Karpas-422 (cell line): ENCODE data around the gene ADAMTSL2. TPM values are rescaled to one million over a fixed set of nuclear protein-coding genes. Genes with fewer than 3 reads are reported as not detected.

Experiments used
- DNase-seq: peaks from one replicate; pipeline ENCODE4 v3.0.0-alpha.2; 2015
- H2AFZ ChIP-seq: fragments of 200-600 bp; sonication (generic); 2 replicates; pipeline ENCODE4 v1.6.1; 2014; ENCODE audit warnings: antibody characterized with exemption, low read length, mixed read lengths
- H3K27ac ChIP-seq: fragments of 200-600 bp; sonication (generic); 2 replicates; pipeline ENCODE4 v1.5.1; 2014; ENCODE audit warnings: mild to moderate bottlenecking, low read length, moderate library complexity
- H3K27me3 ChIP-seq: fragments of 200-600 bp; sonication (generic); 2 replicates; pipeline ENCODE4 v1.6.1; 2014; ENCODE audit warnings: low read length, mixed read lengths
- H3K36me3 ChIP-seq: fragments of 200-600 bp; sonication (generic); 2 replicates; pipeline ENCODE4 v1.6.1; 2014; ENCODE audit warnings: low read length, mixed read lengths; ENCODE audit not compliant: insufficient read depth
- H3K4me1 ChIP-seq: fragments of 200-600 bp; sonication (generic); 2 replicates; pipeline ENCODE4 v1.6.1; 2014; ENCODE audit warnings: mild to moderate bottlenecking, low read length, mixed read lengths
- H3K4me2 ChIP-seq: fragments of 200-600 bp; sonication (generic); 2 replicates; pipeline ENCODE4 v1.6.1; 2014; ENCODE audit warnings: low read length, low read depth, mild to moderate bottlenecking; ENCODE audit not compliant: poor library complexity, severe bottlenecking
- H3K4me3 ChIP-seq: fragments of 200-600 bp; sonication (generic); 2 replicates; pipeline ENCODE4 v1.5.1; 2014; ENCODE audit warnings: mild to moderate bottlenecking, antibody characterized with exemption, low read length, mixed read lengths
- H3K79me2 ChIP-seq: fragments of 200-600 bp; sonication (generic); 2 replicates; pipeline ENCODE4 v1.6.1; 2014; ENCODE audit warnings: mild to moderate bottlenecking, low read length, mixed read lengths
- H3K9ac ChIP-seq: fragments of 200-600 bp; sonication (generic); 2 replicates; pipeline ENCODE4 v1.6.0; 2014; ENCODE audit warnings: low read length
- H3K9me2 ChIP-seq: fragments of 200-600 bp; sonication (generic), shearing (Covaris generic); replicated peaks from 2 replicates; pipeline ENCODE4 v1.6.0; 2014; ENCODE audit warnings: mild to moderate bottlenecking, low read length, moderate library complexity; ENCODE audit not compliant: insufficient read depth
- H3K9me3 ChIP-seq: fragments of 300-700, 200-600 bp; sonication (generic); 2 replicates; pipeline ENCODE4 v1.6.1; 2014; ENCODE audit warnings: low read length, mixed read lengths
- H4K20me1 ChIP-seq: fragments of 200-600 bp; sonication (generic); 2 replicates; pipeline ENCODE4 v1.6.1; 2014; ENCODE audit warnings: mild to moderate bottlenecking, antibody characterized with exemption, low read length, low read depth; ENCODE audit not compliant: insufficient read depth
- total RNA-seq: library from RNA; depleted of rRNA; stranded (reverse); fragments of >200 nt; shearing (Covaris generic); gene quantifications from 2 replicates; pipeline ENCODE4 v1.2.3, GENCODE V29; 2014; ENCODE audit warnings: low replicate concordance

ADAMTSL2 gene
- total RNA-seq, 1 experiment from 2014 or later = not detected

GRCh38 chr9:133585481-133586351 is 51.2 kb downstream of the ADAMTSL2 start:
- Histone ChIP-seq H3K4me1 (no peaks in the 10 kb centered on the region), H3K27me3 (no peaks in the 10 kb centered on the region), H3K4me3 (no peak overlapping the region), H3K79me2 (no peaks in the 10 kb centered on the region), H3K4me2 (no peak overlapping the region), H4K20me1 (no peaks in the 10 kb centered on the region), H2AFZ (no peak overlapping the region), H3K27ac (no peak overlapping the region), H3K9me2 (no peaks in the 10 kb centered on the region), H3K36me3 (no peaks in the 10 kb centered on the region), H3K9me3 (peaks cover 7% of the 10 kb centered on the region; the same call in 1 of the 2 replicates), H3K9ac (no peak overlapping the region)
- no peak for DNase-seq

DNA sequence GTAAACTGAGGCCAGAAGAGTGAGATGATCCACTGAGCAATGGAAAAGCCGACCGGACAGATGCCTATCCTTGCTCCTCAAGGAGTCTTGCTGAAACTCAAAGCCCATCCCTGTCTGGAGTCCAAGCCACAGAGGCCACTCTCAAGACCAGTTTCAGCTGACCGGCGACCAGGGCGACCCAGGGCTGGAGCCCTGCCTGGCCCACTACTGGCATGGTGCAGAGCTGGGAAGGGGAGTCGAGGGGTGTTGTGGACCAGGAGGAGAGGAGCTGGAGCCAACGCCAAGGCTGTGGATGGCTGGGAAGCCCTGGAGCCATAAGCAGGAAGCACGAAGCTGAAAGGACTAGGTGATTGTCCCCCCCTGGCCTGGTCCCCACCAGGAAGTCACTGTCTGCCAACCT is 52.5 kb downstream of the ADAMTSL2 start:
- H3K36me3 ChIP-seq = no peaks in the 10 kb centered on the region
- H4K20me1 ChIP-seq = no peaks in the 10 kb centered on the region
- H3K27me3 ChIP-seq = no peaks in the 10 kb centered on the region
- H3K4me3 ChIP-seq = no peak overlapping the region
- H3K9ac ChIP-seq = no peak overlapping the region
- H3K4me2 ChIP-seq = no peak overlapping the region
- no peak overlapping the region for H3K27ac ChIP-seq
- H3K79me2 ChIP-seq = no peaks in the 10 kb centered on the region
- H3K9me3 ChIP-seq = peaks cover 7% of the 10 kb centered on the region; the same call in 1 of the 2 replicates
- no peaks in the 10 kb centered on the region for H3K4me1 ChIP-seq
- H3K9me2 ChIP-seq = no peaks in the 10 kb centered on the region
- H2AFZ ChIP-seq = no peak overlapping the region
- DNase-seq = no peak

DNA sequence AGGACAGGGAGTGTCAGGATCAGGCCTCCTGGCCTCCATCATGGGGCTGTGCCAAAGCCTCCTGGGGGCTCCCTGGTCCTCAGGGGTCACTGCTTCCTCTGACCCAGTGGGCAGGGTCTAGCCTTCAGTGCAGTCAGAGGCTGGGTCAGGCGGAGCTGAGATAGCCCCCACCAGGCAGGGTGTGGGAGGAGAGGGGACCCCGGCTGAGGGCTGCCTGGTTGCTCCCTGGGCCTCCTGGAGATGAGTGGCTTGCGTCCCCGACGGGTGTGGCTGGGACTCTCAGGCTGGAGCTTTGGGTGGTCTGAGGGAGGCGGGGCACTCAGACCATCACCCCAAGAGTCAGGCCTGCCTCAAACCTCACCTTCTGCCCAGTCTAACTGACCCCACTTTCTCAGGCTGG is 53.0 kb downstream of the ADAMTSL2 start:
- Histone ChIP-seq H3K27me3 (no peaks in the 10 kb centered on the region), H2AFZ (no peak overlapping the region), H3K4me3 (no peak overlapping the region), H3K9ac (no peak overlapping the region), H3K9me3 (peaks cover 7% of the 10 kb centered on the region; the same call in 1 of the 2 replicates), H3K4me1 (no peaks in the 10 kb centered on the region), H4K20me1 (no peaks in the 10 kb centered on the region), H3K4me2 (no peak overlapping the region), H3K27ac (no peak overlapping the region), H3K79me2 (no peaks in the 10 kb centered on the region), H3K9me2 (no peaks in the 10 kb centered on the region), H3K36me3 (no peaks in the 10 kb centered on the region)
- DNase-seq = no peak

- H3K27ac ChIP-seq = no peak overlapping the region
- no peaks in the 10 kb centered on the region for H4K20me1 ChIP-seq
- no peak overlapping the region for H3K4me2 ChIP-seq
- no peaks in the 10 kb centered on the region for H3K4me1 ChIP-seq
- H3K9ac ChIP-seq = no peak overlapping the region
- peaks cover 7% of the 10 kb centered on the region; the same call in 1 of the 2 replicates for H3K9me3 ChIP-seq
- H3K27me3 ChIP-seq = no peaks in the 10 kb centered on the region
- H3K9me2 ChIP-seq = no peaks in the 10 kb centered on the region
- peak; percentile 65 for DNase-seq
- no peaks in the 10 kb centered on the region for H3K79me2 ChIP-seq
- no peak overlapping the region for H3K4me3 ChIP-seq
- H2AFZ ChIP-seq = no peak overlapping the region
- H3K36me3 ChIP-seq = no peaks in the 10 kb centered on the region
Observed at GRCh38 chr9:133589454-133590227, 55.1 kb downstream of the ADAMTSL2 start.

GRCh38 chr9:133590231-133590855 is 55.8 kb downstream of the ADAMTSL2 start:
- Histone ChIP-seq H3K4me1 (no peaks in the 10 kb centered on the region), H3K27me3 (no peaks in the 10 kb centered on the region), H2AFZ (no peak overlapping the region), H4K20me1 (no peaks in the 10 kb centered on the region), H3K9me3 (peaks cover 7% of the 10 kb centered on the region; the same call in 1 of the 2 replicates), H3K4me2 (no peak overlapping the region), H3K9me2 (no peaks in the 10 kb centered on the region), H3K79me2 (no peaks in the 10 kb centered on the region), H3K36me3 (no peaks in the 10 kb centered on the region), H3K27ac (no peak overlapping the region), H3K9ac (no peak overlapping the region), H3K4me3 (no peak overlapping the region)
- DNase-seq = no peak

DNA sequence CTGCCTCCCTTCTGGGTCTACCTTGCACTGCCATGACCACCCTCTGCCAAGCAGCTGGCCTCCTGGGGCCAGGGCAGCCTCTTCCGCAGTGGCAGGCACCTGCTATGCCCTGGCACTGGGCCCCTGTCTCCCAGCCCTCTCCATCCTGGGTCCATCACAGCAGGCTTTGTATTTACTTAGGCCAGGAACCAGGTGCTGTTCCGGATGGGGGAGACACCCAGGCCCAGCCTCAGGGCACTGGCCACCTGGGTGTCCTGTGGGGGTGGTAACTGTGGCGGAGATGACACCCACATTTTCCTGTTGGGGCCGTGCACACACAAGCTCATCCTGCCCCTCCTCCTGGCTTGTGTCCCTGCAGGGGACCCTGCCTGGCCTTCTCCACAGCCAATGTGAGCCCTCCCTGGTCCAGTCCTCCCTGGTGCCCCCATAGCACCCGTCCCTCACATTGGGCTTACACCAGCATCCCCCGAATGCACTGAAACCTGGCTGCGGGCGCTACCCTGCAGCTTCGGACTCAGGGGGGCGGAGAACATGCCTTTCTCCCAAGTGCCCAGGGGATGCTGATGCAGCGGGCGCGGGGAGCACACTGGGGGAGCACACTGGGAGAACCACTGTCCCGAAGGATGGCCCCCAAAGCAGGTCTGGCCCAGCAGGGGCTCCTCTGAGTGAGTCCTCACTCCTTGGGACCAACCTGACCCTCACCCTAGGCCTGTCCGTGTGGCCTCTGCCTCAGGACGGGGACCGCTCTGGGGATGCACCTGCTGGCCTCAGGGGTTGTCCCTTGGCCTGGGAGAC is 56.8 kb downstream of the ADAMTSL2 start:
- Histone ChIP-seq H3K9me2 (no peaks in the 10 kb centered on the region), H3K4me3 (no peak overlapping the region), H3K9ac (no peak overlapping the region), H3K27me3 (no peaks in the 10 kb centered on the region), H3K36me3 (no peaks in the 10 kb centered on the region), H3K79me2 (no peaks in the 10 kb centered on the region), H3K4me2 (no peak overlapping the region), H3K4me1 (no peaks in the 10 kb centered on the region), H3K9me3 (peaks cover 7% of the 10 kb centered on the region; the same call in 1 of the 2 replicates), H2AFZ (no peak overlapping the region), H3K27ac (no peak overlapping the region), H4K20me1 (no peaks in the 10 kb centered on the region)
- DNase-seq = no peak

- H3K27ac ChIP-seq = no peak overlapping the region
- no peaks in the 10 kb centered on the region; the same call in 1 of the 2 replicates for H3K27me3 ChIP-seq
- peaks cover 8% of the 10 kb centered on the region for H3K9me3 ChIP-seq
- no peaks in the 10 kb centered on the region for H4K20me1 ChIP-seq
- no peak overlapping the region for H3K4me2 ChIP-seq
- H3K9me2 ChIP-seq = no peaks in the 10 kb centered on the region
- no peak for DNase-seq
- H3K4me1 ChIP-seq = no peaks in the 10 kb centered on the region
- no peak overlapping the region for H3K9ac ChIP-seq
- no peak overlapping the region for H3K4me3 ChIP-seq
- no peaks in the 10 kb centered on the region for H3K79me2 ChIP-seq
- H2AFZ ChIP-seq = no peak overlapping the region
- H3K36me3 ChIP-seq = no peaks in the 10 kb centered on the region
Observed at GRCh38 chr9:133591985-133592384, 57.5 kb downstream of the ADAMTSL2 start.
